Measurements from ENCODE around the gene FADS1. TPM values are rescaled to one million over a fixed set of nuclear protein-coding genes. Genes with fewer than 3 reads are reported as not detected.

Gene FADS1
- total RNA-seq, 2 experiments from 2014 or later = 25.7 to 27.1 TPM

DNA sequence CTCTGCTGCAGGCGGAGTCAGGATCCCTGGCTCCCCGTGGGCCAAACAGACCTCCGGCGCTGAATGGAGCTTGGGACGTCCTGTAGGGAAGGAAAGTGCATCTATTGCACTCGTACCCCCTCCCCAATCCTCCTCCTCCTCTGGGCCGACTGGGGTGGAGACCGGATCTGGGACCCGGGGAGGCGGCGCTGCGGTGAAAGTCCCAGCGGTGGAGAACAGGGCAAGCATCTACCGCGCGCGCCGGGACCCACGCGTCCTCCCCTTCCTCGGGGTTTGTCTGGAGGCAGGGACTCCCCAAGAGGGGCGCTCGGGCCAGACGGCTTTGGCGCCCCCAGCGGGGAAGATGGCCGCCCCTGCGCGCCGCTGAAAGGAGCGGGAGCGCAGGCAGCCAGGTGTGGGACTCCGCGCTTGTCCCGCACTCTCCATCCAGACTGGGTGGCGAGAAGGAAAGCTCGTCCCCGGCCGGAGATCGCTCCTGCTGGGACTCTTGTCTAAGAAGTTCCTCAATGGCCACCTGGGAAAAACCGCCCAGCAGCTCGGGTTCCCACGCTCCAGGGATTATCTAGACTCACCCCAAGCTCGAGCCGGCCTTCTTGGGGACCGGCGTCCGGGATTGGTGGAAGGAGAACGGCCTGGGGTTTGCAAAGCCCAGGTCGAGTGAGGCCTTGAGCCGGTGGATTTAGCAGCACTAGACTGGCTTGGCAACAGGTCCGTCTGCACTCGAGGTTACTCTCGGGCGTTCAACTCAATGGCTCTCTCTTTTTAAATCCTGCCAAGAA is 12.0 kb upstream of the FADS1 start:
- peak overlapping the region; percentile 85 for H3K4me3 Mint-ChIP-seq
- H3K27me3 Mint-ChIP-seq = peaks cover 6% of the 10 kb centered on the region
- peaks cover 51% of the 10 kb centered on the region for H3K4me1 Mint-ChIP-seq
- peak overlapping the region; percentile 93 for H3K27ac Mint-ChIP-seq
- DNase-seq = peak; percentile 55
- POLR2A ChIA-PET = interaction anchor here (0.6 to 2.3 kb wide), 3 partner anchors 13 to 118 kb away, joined by 3 to 9 read pairs (median 3); no protein-coding TSS in a partner anchor
- H3K36me3 Mint-ChIP-seq (ENCODE audit: low read depth) = peaks cover 13% of the 10 kb centered on the region
- no peaks in the 10 kb centered on the region for H3K9me3 Mint-ChIP-seq
- CTCF ChIA-PET = interaction anchor here (0.6 to 3.3 kb wide), 11 partner anchors 9 to 596 kb away, joined by 3 to 42 read pairs (median 3); partner anchors contain the start of genes FADS1, FEN1 and TMEM258

DNA sequence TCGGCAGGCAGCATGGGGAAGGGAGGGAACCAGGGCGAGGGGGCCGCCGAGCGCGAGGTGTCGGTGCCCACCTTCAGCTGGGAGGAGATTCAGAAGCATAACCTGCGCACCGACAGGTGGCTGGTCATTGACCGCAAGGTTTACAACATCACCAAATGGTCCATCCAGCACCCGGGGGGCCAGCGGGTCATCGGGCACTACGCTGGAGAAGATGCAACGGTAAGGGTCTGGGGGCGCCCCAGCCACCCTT is 11.5 kb upstream of the FADS1 start:
- Mint-ChIP-seq H3K4me1 (peaks cover 46% of the 10 kb centered on the region), H3K4me3 (peak overlapping the region; percentile 85), H3K27ac (peak overlapping the region; percentile 93), H3K36me3 (ENCODE audit: low read depth) (peaks cover 8% of the 10 kb centered on the region), H3K27me3 (peaks cover 6% of the 10 kb centered on the region), H3K9me3 (no peaks in the 10 kb centered on the region)
- DNase-seq = no peak
- ChIA-PET POLR2A (interaction anchor here (0.6 to 2.3 kb wide), 2 partner anchors 12 to 31 kb away, joined by 3 to 9 read pairs; no protein-coding TSS in a partner anchor), CTCF (interaction anchor here (0.8 to 3.3 kb wide), 8 partner anchors 10 to 280 kb away, joined by 3 to 42 read pairs (median 4); partner anchors contain the start of genes FADS1, FEN1 and TMEM258)

DNA sequence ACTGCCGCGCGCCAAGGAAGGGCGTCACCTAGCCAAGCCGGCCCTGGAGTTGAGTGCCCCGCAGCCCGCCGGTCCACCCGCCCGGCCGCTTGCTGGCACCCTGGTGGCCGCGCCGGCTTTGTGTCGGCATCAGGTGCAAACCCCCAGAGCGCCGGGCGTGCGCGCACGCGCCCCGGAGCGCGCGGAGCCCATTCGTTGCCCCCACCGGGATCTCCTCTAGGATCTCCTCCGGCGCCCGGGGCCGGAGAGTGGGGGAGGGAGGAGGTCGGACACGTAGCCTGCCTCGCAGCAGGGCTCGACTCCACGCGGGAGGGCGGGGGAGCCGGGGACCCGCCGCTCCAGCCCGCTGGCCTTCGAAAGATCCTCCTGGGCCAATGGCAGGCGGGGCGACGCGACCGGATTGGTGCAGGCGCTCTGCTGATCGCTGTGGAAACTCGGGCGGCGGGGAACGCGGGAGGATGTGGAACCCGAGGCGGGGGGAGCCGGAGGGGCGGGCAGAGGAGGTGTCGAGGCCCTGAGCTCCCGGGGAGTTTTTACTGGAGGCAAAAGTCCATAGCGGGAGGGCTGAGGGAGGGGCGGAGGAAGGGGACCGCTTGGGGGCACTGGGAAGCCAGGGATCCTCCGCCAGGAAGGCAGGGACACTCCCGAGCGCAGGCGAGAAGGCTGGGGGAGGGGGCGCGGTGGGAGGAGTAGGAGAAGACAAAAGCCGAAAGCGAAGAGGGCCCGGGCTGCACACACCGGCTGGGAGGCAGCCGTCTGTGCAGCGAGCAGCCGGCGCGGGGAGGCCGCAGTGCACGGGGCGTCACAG is 11.0 kb upstream of the FADS1 start, which contains the start of gene FADS2:
TSS of gene FADS2 (plus strand) at position 730 of the 808 bp plus-strand sequence. CDS start 91 bp downstream, outside the sequence.
- CTCF ChIA-PET = interaction anchor here (0.8 to 3.3 kb wide), 7 partner anchors 11 to 255 kb away, joined by 3 to 42 read pairs (median 4); partner anchors contain the start of genes FADS1, FEN1 and TMEM258
- no peaks in the 10 kb centered on the region for H3K9me3 Mint-ChIP-seq
- H3K27me3 Mint-ChIP-seq = peaks cover 6% of the 10 kb centered on the region
- peaks cover 41% of the 10 kb centered on the region for H3K4me1 Mint-ChIP-seq
- H3K36me3 Mint-ChIP-seq (ENCODE audit: low read depth) = peaks cover 6% of the 10 kb centered on the region
- H3K4me3 Mint-ChIP-seq = peak within 1 kb of the TSS; percentile 85
- peak within 1 kb of the TSS; percentile 93 for H3K27ac Mint-ChIP-seq
- POLR2A ChIA-PET = interaction anchor here (2.3 kb wide), 1 partner anchor 12 kb away, joined by 9 read pairs; no protein-coding TSS in a partner anchor
- DNase-seq = peak; percentile 91

DNA sequence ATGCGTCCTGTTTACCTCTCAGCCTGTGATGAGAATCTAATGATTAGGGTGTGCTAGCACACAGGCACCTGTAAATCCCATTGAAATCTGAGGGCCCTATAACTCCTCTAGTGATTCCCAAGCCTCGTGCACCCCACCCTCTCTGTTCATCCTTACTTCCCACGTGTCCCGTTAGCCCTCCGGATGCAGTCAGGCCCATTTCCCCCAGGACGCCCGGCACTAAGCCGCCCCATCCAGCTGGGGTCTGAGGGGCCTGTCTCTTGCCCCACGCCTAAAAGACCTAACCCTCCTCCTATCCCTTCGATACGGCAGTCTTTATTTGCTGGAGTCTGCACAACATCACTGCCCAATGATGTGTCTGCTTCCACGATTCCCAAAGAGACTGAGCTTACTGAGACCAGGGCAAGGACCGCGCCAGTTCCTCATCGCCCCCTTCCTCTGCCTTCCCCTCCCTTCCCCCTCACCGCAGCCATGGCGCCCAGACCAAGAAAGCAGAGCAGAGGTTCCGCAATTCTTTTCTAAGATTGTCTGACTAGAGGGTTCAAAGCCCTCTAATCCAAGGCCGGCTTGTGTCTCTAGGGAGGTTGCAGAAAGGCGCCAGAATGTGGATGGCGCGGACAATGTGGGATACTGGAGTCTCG is 10.2 kb upstream of the FADS1 start:
- ChIA-PET CTCF (interaction anchor here (1.0 to 3.3 kb wide), 2 partner anchors 11 to 33 kb away, joined by 4 to 42 read pairs; partner anchors contain the start of gene FADS1), POLR2A (no interaction called here)
- H3K4me1 Mint-ChIP-seq = peaks cover 34% of the 10 kb centered on the region
- peak overlapping the region; percentile 93 for H3K27ac Mint-ChIP-seq
- peaks cover 6% of the 10 kb centered on the region for H3K27me3 Mint-ChIP-seq
- peak overlapping the region; percentile 85 for H3K4me3 Mint-ChIP-seq
- DNase-seq = peak; percentile 10
- no peaks in the 10 kb centered on the region for H3K9me3 Mint-ChIP-seq
- peaks cover 6% of the 10 kb centered on the region for H3K36me3 Mint-ChIP-seq (ENCODE audit: low read depth)

DNA sequence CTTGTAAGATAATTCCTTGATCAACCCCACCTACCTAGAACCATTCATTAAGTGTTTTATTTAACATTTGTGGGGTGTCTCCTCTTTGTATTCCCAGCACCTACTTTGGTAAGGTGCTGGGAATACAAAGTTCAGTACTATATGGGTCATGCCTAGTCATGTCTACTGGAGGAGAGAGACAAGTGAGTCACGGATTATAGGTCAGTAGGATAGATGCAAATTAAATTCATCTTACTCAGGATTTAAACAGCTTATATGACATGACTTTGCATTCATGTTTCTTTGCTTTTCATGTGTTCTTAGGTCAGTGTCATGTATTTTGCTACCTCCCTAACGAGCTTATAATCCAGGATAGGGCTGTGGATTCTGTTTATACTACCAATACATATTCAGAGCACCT is 3.4 kb upstream of the FADS1 start:
- Mint-ChIP-seq H3K9me3 (no peaks in the 10 kb centered on the region), H3K4me1 (peaks cover 8% of the 10 kb centered on the region), H3K4me3 (no peak overlapping the region), H3K27me3 (peaks cover 24% of the 10 kb centered on the region), H3K27ac (no peak overlapping the region), H3K36me3 (ENCODE audit: low read depth) (peaks cover 4% of the 10 kb centered on the region)
- CTCF ChIA-PET = interaction anchor here (0.7 to 2.9 kb wide), 3 partner anchors 9 to 22 kb away, joined by 3 to 11 read pairs (median 3); no protein-coding TSS in a partner anchor
- no peak for DNase-seq
- POLR2A ChIA-PET = interaction anchor here (0.6 kb wide), 1 partner anchor 22 kb away, joined by 3 read pairs; no protein-coding TSS in a partner anchor

DNA sequence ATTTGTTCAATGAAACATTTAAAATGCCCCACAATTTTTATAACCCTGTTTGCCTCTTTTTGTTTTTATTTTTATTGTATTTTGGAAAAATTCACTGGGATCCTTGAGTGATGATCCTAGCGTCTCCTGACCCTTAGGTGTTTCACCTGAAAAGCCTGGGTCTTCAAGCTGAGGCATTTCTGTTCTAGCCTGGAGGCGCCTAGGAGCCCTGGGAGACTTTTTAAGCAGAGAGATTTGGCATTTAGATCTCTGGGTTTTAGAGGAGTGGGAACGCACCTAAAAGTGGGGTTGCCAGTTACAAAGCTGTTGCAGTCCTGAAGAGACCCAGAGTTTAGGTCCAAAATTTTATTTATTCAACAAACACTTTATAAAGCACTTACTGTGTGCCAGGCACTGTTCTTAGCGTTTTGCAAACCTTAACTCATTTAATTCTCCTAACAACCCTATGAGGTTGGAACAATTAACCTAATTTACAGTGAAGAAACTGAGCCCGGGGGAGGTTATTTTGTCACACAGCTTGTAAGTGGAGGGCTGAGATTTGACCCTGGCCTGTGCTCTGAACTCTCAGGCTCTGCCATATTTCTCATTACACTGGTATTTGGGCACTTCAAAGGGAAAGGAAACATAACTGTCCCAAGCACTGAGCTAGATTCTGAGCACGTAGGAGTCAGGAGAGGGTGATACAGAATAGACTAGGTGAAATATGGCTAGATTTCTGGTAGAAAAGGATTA is 834 bp upstream of the FADS1 start:
- peak overlapping the region; percentile 93 for H3K4me3 Mint-ChIP-seq
- H3K4me1 Mint-ChIP-seq = peaks cover 17% of the 10 kb centered on the region
- H3K36me3 Mint-ChIP-seq (ENCODE audit: low read depth) = peaks cover 20% of the 10 kb centered on the region
- ChIA-PET CTCF (interaction anchor here (0.5 to 6.7 kb wide), 9 partner anchors 10 to 53 kb away, joined by 3 to 57 read pairs (median 3); partner anchors contain the start of genes FADS2, FEN1 and TMEM258), POLR2A (no interaction called here)
- peak overlapping the region; percentile 62 for H3K27ac Mint-ChIP-seq
- no peaks in the 10 kb centered on the region for H3K9me3 Mint-ChIP-seq
- no peak for DNase-seq
- H3K27me3 Mint-ChIP-seq = peaks cover 22% of the 10 kb centered on the region

DNA sequence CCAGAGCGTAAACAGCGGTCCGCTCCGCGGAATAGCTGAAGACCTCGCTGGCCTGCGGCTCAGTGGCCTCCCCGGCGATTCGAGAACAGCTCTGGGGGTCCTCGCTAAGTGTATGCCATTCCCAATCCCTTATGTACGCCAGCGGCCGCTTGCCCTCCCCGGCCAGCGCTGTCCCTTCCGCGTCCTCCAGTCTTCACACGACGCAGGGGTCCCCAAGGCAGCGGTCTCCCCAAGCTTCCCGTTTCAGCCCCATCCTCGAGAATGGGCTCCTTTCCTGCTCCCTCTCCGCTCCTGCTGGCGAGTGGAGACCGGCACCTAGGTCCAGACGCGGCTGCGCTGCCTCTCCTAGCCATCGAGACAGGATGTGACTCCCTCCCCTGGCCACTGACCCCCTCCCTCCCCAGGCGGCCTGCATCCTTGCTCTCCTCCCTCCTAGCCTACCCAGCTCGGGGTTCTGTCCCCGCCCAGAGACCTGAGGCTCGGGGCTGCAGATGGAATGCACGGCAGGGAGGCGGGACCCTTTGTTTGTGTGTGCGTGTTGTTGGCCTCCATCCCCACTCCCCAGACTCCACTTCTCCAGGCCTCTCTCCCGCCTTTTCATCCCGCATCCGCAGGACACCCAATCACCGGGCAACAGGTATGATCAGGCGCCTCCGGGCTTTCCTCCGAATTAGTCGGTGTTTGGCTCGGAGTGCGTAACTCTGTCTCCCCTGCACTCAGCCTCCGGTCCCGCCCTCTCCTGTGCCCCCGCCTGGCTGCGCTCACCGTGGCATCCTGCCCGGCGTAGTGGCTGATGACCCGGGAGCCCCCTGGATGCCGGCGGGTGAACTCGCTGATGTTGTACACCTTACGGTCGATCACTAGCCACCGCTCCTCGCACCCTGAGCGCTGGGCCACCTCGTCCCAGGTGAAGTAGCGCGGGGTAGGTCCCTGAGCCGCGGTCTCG is 740 bp downstream of the FADS1 start:
- H3K36me3 Mint-ChIP-seq (ENCODE audit: low read depth) = peaks cover 29% of the 10 kb centered on the region
- peaks cover 19% of the 10 kb centered on the region for H3K27me3 Mint-ChIP-seq
- peak overlapping the region; percentile 93 for H3K4me3 Mint-ChIP-seq
- CTCF ChIA-PET = interaction anchor here (0.8 to 6.7 kb wide), 12 partner anchors 10 to 175 kb away, joined by 3 to 57 read pairs (median 4); partner anchors contain the start of genes FADS2, FEN1 and TMEM258
- POLR2A ChIA-PET = interaction anchor here (0.5 to 1.6 kb wide), 4 partner anchors 13 to 910 kb away, joined by 4 to 9 read pairs (median 6); partner anchors contain the start of genes FADS2, FEN1 and TMEM258
- peaks cover 17% of the 10 kb centered on the region for H3K4me1 Mint-ChIP-seq
- H3K9me3 Mint-ChIP-seq = no peaks in the 10 kb centered on the region
- H3K27ac Mint-ChIP-seq = peak overlapping the region; percentile 94
- DNase-seq = peak; percentile 63

DNA sequence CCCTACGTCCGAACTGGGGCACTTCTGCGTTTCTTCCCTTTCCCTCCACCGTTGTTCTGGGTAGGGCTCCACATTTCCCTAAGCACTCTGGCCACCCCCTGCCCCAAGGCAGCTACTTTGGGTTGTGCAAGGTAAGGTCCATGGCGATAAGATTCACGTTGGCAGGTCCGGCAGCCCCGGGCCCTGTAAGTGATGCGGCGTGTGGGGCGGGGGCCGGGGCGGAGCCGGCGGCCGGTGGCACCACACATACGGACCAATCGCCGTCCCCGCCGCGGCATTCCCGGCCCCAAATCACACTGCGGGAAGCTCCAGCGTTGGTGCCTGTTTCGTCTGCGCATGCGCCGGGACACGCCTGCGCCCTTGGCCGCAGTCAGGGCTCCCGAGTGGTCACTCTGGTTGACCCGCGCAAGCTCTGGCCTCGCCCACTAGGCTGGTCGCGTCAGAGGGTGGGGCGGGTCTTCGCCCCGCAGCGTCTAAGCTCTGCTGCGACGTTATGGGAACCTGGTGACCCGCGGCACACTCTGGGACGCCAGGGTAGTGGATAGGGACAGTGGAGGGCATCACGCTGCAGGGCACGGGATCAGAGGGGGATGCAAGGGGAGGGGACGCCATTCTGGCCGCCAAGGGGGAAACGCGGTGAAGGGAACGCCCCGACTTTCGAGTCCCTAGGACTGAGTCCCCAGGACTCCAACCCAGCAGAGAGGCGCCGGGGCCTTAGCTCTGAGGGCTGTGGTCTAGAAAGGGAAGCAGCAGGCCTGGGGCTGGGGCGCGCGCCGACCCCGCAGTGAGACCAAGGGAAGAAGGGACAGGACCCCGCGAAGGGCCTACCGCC is 1.6 kb downstream of the FADS1 start:
- CTCF ChIA-PET = interaction anchor here (0.7 to 6.7 kb wide), 15 partner anchors 10 to 176 kb away, joined by 3 to 57 read pairs (median 4); partner anchors contain the start of genes FADS2 and FEN1
- H3K27ac Mint-ChIP-seq = peak overlapping the region; percentile 94
- peaks cover 34% of the 10 kb centered on the region for H3K36me3 Mint-ChIP-seq (ENCODE audit: low read depth)
- POLR2A ChIA-PET = interaction anchor here (0.6 to 1.6 kb wide), 5 partner anchors 14 to 388 kb away, joined by 3 to 9 read pairs (median 6); partner anchors contain the start of genes FADS2, FEN1 and TMEM258
- peak; percentile 57 for DNase-seq
- H3K9me3 Mint-ChIP-seq = no peaks in the 10 kb centered on the region
- H3K4me1 Mint-ChIP-seq = peaks cover 17% of the 10 kb centered on the region
- peak overlapping the region; percentile 93 for H3K4me3 Mint-ChIP-seq
- H3K27me3 Mint-ChIP-seq = peaks cover 18% of the 10 kb centered on the region

DNA sequence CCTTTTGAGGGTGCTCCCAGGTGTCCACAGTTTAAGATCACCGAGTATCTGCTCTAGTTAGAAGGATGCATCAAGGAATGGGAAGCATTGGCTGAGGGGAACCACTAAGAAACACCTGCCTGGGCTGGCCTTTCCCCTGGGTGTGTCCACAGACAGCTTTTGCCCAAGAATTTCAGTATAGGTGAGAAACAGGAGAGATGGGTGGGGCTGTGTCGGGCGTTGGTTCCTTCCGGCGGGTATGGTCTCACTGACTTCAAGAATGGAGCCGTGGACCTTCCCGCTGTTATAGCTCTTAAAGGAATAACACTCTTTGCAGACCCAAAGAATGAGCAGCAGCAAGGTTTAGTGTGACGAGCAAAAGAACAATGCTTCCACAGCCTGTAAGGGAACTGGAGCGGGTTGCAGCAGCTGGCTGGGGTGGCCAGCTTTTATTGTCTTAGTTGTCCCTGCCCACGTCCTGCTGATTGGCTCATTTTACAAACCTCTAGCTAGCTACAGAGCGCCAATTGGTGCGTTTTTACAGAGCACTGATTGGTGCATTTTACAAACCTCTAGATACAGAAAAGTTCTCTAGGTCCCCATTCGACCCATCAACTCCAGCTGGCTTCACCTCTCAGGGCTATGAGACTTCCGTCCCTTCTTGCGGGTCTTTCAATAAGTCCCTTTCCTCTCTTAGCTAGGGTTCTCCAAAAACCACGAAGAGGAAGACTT is 2.4 kb downstream of the FADS1 start:
- POLR2A ChIA-PET = interaction anchor here (1.2 to 1.6 kb wide), 2 partner anchors 20 to 22 kb away, joined by 6 to 7 read pairs; partner anchors contain the start of genes FEN1 and TMEM258
- Mint-ChIP-seq H3K36me3 (ENCODE audit: low read depth) (peaks cover 37% of the 10 kb centered on the region), H3K9me3 (no peaks in the 10 kb centered on the region), H3K4me3 (peak overlapping the region; percentile 93), H3K27me3 (peaks cover 18% of the 10 kb centered on the region), H3K4me1 (peaks cover 17% of the 10 kb centered on the region), H3K27ac (peak overlapping the region; percentile 94)
- CTCF ChIA-PET = interaction anchor here (0.7 to 6.7 kb wide), 13 partner anchors 9 to 137 kb away, joined by 3 to 57 read pairs (median 3); partner anchors contain the start of genes FADS2 and FEN1
- DNase-seq = peak; percentile 29
